Endodermal cell (in vitro differentiated cells): Measurements from ENCODE around the gene MYO5B. TPM values are rescaled to one million over a fixed set of nuclear protein-coding genes. Genes with fewer than 3 reads are reported as not detected.

Source experiments
- DNase-seq: peaks from one replicate; pipeline ENCODE4 v3.0.0-alpha.2; 2017
- H3K27ac ChIP-seq: 2 replicates; pipeline ENCODE4 v1.5.1; 2013; ENCODE audit warnings: mild to moderate bottlenecking, low read depth, low read length, moderate library complexity
- H3K27me3 ChIP-seq: 2 replicates; pipeline ENCODE4 v1.6.1; 2013; ENCODE audit warnings: mild to moderate bottlenecking, low read length, moderate library complexity; ENCODE audit not compliant: insufficient read depth, control insufficient read depth, poor library complexity, severe bottlenecking
- H3K36me3 ChIP-seq: 2 replicates; pipeline ENCODE4 v1.7.0; 2013; ENCODE audit warnings: mild to moderate bottlenecking, low read length, moderate library complexity; ENCODE audit not compliant: control insufficient read depth, insufficient read depth
- H3K4me1 ChIP-seq: one replicate; pipeline ENCODE4 v1.7.0; 2013; ENCODE audit warnings: low read length; ENCODE audit not compliant: control insufficient read depth, insufficient read depth
- H3K4me3 ChIP-seq: 2 replicates; pipeline ENCODE4 v1.5.1; 2013; ENCODE audit warnings: mild to moderate bottlenecking, low read length, moderate library complexity
- H3K9ac ChIP-seq: 2 replicates; pipeline ENCODE4 v1.6.1; 2013; ENCODE audit warnings: mild to moderate bottlenecking, low read length, moderate library complexity; ENCODE audit not compliant: poor library complexity, severe bottlenecking; ENCODE audit errors: extremely low read depth
- H3K9me3 ChIP-seq: 2 replicates; pipeline ENCODE4 v1.6.1; 2013; ENCODE audit warnings: mild to moderate bottlenecking, low read length, moderate library complexity; ENCODE audit not compliant: control insufficient read depth
- H3K27ac Mint-ChIP-seq: 2 replicates; pipeline ENCODE4 v1.8.0; 2020; ENCODE audit warnings: mixed read lengths
- H3K27me3 Mint-ChIP-seq: 2 replicates; pipeline ENCODE4 v1.8.0; 2021; ENCODE audit warnings: mild to moderate bottlenecking, mixed read lengths; ENCODE audit not compliant: insufficient read depth
- H3K36me3 Mint-ChIP-seq: 2 replicates; pipeline ENCODE4 v1.8.0; 2020; ENCODE audit warnings: low read depth, mixed read lengths
- H3K4me1 Mint-ChIP-seq: 2 replicates; pipeline ENCODE4 v1.8.0; 2020; ENCODE audit warnings: mixed read lengths
- H3K4me3 Mint-ChIP-seq: 2 replicates; pipeline ENCODE4 v1.8.0; 2020; ENCODE audit warnings: mild to moderate bottlenecking, moderate library complexity, mixed read lengths
- H3K9me3 Mint-ChIP-seq: 2 replicates; pipeline ENCODE4 v1.8.0; 2020; ENCODE audit warnings: mild to moderate bottlenecking, mixed read lengths
- WGBS, 2 experiments: methylation state at CpG; one replicate each; pipeline versions ENCODE4 v1.1.5 to v1.1.7; 2013; ENCODE audit warnings: missing lambda C conversion rate in 2 of 2, mixed read lengths in 1 of 2; ENCODE audit not compliant: insufficient coverage in 1 of 2, insufficient read length in 1 of 2; 5-methylcytosine and 5-hydroxymethylcytosine counted together
- total RNA-seq, 2 donors: library from RNA; stranded (reverse); fragmentation: NEBNext Ultra II Directional in 1 of 2; extraction: Animal tissue kit (Norgen Biotek cat#: 25700) in 1 of 2; gene quantifications; 2 replicates in 1 of 2; 3 replicates in 1 of 2; pipeline ENCODE4 v1.2.1, GENCODE V29; 2021
- TF ChIP-seq, protein P1 (sequence below): fragments of 200-600 bp; sonication (generic); conservative IDR thresholded peaks from 2 replicates; pipeline ENCODE4 v1.5.0; 2021; ENCODE audit warnings: antibody characterized with exemption, mild to moderate bottlenecking

The MYO5B gene
- total RNA-seq, 2 donors from 2014 or later = 12.2 to 16.8 TPM

DNA sequence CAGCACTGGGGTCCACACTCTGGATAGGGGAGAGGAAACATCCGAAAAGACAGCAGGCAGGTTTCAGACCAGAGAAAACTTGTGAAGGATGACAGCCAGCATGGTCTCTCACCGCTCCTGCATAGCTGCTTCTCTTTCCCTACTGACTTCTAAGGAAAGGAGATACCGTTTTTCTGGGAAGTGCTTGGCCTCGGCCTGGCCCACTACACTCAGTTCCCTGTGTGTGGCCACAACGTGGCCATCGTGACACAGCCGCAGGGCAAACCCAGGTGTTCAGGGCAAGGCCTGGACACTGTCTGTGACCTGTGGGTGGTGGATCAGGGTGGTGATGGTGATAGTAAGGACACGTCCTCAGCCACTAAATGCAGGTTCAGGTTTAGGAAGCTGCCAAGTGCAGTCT lies 347.4 kb downstream of the MYO5B start:
- Mint-ChIP-seq H3K4me1 (peaks cover 17% of the 10 kb centered on the region), H3K27me3 (no peaks in the 10 kb centered on the region), H3K36me3 (peaks cover 12% of the 10 kb centered on the region), H3K4me3 (no peak overlapping the region), H3K27ac (no peak overlapping the region), H3K9me3 (no peaks in the 10 kb centered on the region)
- Histone ChIP-seq H3K36me3 (peaks cover under 1% of the 10 kb centered on the region), H3K4me1 (no peaks in the 10 kb centered on the region), H3K27ac (no peak overlapping the region), H3K27me3 (no peaks in the 10 kb centered on the region), H3K4me3 (no peak overlapping the region), H3K9me3 (no peaks in the 10 kb centered on the region), H3K9ac (no peak overlapping the region)
- 90 to 92% methylated on average over 6 to 8 of the region's 8 CpGs for WGBS, 2 experiments
- no peak for DNase-seq
- TF ChIP-seq, protein P1, sequence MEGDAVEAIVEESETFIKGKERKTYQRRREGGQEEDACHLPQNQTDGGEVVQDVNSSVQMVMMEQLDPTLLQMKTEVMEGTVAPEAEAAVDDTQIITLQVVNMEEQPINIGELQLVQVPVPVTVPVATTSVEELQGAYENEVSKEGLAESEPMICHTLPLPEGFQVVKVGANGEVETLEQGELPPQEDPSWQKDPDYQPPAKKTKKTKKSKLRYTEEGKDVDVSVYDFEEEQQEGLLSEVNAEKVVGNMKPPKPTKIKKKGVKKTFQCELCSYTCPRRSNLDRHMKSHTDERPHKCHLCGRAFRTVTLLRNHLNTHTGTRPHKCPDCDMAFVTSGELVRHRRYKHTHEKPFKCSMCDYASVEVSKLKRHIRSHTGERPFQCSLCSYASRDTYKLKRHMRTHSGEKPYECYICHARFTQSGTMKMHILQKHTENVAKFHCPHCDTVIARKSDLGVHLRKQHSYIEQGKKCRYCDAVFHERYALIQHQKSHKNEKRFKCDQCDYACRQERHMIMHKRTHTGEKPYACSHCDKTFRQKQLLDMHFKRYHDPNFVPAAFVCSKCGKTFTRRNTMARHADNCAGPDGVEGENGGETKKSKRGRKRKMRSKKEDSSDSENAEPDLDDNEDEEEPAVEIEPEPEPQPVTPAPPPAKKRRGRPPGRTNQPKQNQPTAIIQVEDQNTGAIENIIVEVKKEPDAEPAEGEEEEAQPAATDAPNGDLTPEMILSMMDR = no peak

DNA sequence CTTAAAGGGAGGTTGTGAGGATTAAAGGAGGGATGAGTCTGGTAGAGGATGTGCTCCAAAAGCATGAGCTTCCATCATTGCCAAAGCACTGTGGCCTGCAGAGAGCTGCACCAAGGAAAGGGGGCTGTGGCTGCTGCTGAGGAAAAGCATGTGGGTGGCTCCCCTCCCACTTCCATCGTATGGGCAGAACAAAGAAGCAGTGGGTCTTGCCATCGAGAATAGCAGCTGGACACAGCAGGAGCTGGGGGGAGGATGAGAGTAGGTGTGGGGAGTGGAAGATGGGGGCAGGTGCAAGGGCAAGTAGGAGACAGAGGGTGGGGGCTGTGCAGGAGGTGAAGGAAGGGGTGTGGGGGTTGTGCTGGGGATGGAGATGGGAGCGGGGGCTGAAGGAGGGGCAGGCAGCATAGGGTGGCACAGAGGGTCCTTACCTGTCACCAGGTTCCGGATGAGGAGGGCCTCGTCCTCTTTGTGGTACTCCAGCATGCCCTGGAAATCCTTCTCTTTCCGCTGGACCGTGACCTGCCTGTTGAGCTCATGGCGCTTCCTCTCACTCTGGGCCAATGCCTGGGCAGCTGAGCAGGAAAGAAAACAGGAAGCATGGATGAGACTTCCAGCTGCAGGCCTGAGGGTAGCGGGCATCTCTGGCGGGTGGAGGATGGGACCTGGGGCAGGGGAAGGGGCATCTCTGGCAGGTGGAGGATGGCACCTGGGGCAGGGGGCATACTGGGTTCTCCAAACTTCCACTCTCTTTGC lies 348.1 kb downstream of the MYO5B start:
- Mint-ChIP-seq H3K27me3 (no peaks in the 10 kb centered on the region), H3K4me3 (no peak overlapping the region), H3K36me3 (peaks cover 12% of the 10 kb centered on the region), H3K9me3 (no peaks in the 10 kb centered on the region), H3K4me1 (peaks cover 17% of the 10 kb centered on the region), H3K27ac (no peak overlapping the region)
- Histone ChIP-seq H3K27me3 (no peaks in the 10 kb centered on the region), H3K9me3 (no peaks in the 10 kb centered on the region), H3K27ac (no peak overlapping the region), H3K4me1 (no peaks in the 10 kb centered on the region), H3K36me3 (peaks cover 4% of the 10 kb centered on the region), H3K4me3 (no peak overlapping the region), H3K9ac (no peak overlapping the region)
- WGBS, 2 experiments = 79 to 91% methylated on average over 2 to 10 of the region's 10 CpGs
- TF ChIP-seq, protein P1 = no peak
- DNase-seq = no peak

DNA sequence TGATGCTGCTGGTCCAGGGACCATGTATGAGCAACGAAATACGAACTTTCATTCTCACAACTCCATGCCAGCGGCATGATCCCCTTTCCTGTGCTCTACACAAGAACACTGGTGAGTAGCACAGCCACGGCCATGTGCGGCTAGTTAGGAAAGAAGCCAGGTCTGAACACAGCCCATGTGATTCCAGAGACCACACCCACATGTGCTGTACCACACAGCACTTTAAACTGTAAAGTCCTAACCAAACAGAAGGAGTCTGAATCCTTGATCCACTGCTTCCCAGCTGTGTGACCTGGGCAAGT lies 348.6 kb downstream of the MYO5B start:
- H3K4me3 Mint-ChIP-seq = no peak overlapping the region
- Histone ChIP-seq H3K27ac (no peak overlapping the region), H3K36me3 (peaks cover 4% of the 10 kb centered on the region), H3K9me3 (no peaks in the 10 kb centered on the region), H3K27me3 (no peaks in the 10 kb centered on the region), H3K9ac (no peak overlapping the region), H3K4me1 (no peaks in the 10 kb centered on the region), H3K4me3 (no peak overlapping the region)
- H3K27ac Mint-ChIP-seq = no peak overlapping the region
- no peaks in the 10 kb centered on the region for H3K27me3 Mint-ChIP-seq
- no peak for DNase-seq
- H3K36me3 Mint-ChIP-seq = peaks cover 13% of the 10 kb centered on the region
- peaks cover 17% of the 10 kb centered on the region for H3K4me1 Mint-ChIP-seq
- WGBS, 2 experiments = 92 to 100% methylated on average over 2 to 5 of the region's 5 CpGs
- TF ChIP-seq, protein P1 = no peak
- no peaks in the 10 kb centered on the region for H3K9me3 Mint-ChIP-seq
